ENCODE measurements around the gene B3GNT2. TPM values are rescaled to one million over a fixed set of nuclear protein-coding genes. Genes with fewer than 3 reads are reported as not detected.

B3GNT2 gene
- total and polyA plus RNA-seq, 2 donors from 2014 or later, result 17.5 to 35.0 TPM

- intact Hi-C loops (cut with DNase I), result no loop called here
- H3K27ac ChIP-seq (ENCODE audit: low read depth in 2 of 2, low read length in 2 of 2), result no peak overlapping the region
- H3K9ac ChIP-seq (ENCODE audit: low read length in 3 of 3), result no peak overlapping the region
- no peaks in the 10 kb centered on the region for H3K36me3 ChIP-seq (ENCODE audit: control insufficient read depth in 2 of 3, insufficient read depth in 3 of 3, low read length in 3 of 3)
- no peak for TF ChIP-seq CTCF (IDR thresholded peaks at IDR 0.05; ENCODE audit: borderline replicate concordance, extremely low read depth, insufficient read depth)
- H3K4me3 ChIP-seq (ENCODE audit: low read length in 3 of 3), result no peak overlapping the region
- H3K4me1 ChIP-seq (ENCODE audit: control insufficient read depth in 2 of 3, insufficient read depth in 2 of 3, low read depth in 1 of 3, low read length in 3 of 3), result no peaks in the 10 kb centered on the region
- no peaks in the 10 kb centered on the region for H3K9me3 ChIP-seq (ENCODE audit: control insufficient read depth in 2 of 3, insufficient read depth in 1 of 3, low read length in 3 of 3)
- DNase-seq, result no peak
- H3K27me3 ChIP-seq (ENCODE audit: control insufficient read depth, insufficient read depth, low read length), result no peaks in the 10 kb centered on the region
- FAIRE-seq, result no peak
Observed at GRCh38 chr2:62248226-62248625, 52.3 kb downstream of the B3GNT2 start.

DNA sequence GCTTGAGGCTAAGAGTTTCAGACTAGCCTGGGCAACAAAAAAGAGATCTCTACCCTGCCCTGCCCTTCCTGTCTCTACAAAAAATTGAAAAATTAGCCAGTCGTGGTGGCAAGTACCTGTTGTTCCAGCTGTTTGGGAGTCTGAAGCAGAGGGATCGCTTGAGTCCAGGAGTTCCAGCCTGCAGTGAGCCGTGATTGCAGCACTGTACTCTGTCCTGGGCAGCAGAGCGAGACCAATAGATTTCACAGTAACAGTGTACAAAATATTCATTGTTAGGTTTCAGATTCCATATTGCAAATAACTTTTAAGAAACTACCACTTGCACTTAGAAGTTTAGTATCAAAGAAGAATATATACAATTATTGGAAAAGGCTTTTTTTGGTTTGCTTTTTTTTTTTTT is 54.3 kb downstream of the B3GNT2 start:
- intact Hi-C loops (cut with DNase I), result no loop called here
- Histone ChIP-seq H3K27me3 (ENCODE audit: control insufficient read depth, insufficient read depth, low read length) (no peaks in the 10 kb centered on the region), H3K4me1 (ENCODE audit: control insufficient read depth in 2 of 3, insufficient read depth in 2 of 3, low read depth in 1 of 3, low read length in 3 of 3) (peaks cover 0 to 3% (median 0%) of the 10 kb centered on the region in 3 donors), H3K9me3 (ENCODE audit: control insufficient read depth in 2 of 3, insufficient read depth in 1 of 3, low read length in 3 of 3) (no peaks in the 10 kb centered on the region), H3K9ac (ENCODE audit: low read length in 3 of 3) (no peak overlapping the region), H3K36me3 (ENCODE audit: control insufficient read depth in 2 of 3, insufficient read depth in 3 of 3, low read length in 3 of 3) (no peaks in the 10 kb centered on the region), H3K4me3 (ENCODE audit: low read length in 3 of 3) (peak overlapping the region in 1 of 3 donors; percentile 3), H3K27ac (ENCODE audit: low read depth in 2 of 2, low read length in 2 of 2) (peak overlapping the region in 1 of 2 donors; percentile 22)
- TF ChIP-seq CTCF (IDR thresholded peaks at IDR 0.05; ENCODE audit: borderline replicate concordance, extremely low read depth, insufficient read depth), result no peak
- DNase-seq (no peak), FAIRE-seq (no peak)

DNA sequence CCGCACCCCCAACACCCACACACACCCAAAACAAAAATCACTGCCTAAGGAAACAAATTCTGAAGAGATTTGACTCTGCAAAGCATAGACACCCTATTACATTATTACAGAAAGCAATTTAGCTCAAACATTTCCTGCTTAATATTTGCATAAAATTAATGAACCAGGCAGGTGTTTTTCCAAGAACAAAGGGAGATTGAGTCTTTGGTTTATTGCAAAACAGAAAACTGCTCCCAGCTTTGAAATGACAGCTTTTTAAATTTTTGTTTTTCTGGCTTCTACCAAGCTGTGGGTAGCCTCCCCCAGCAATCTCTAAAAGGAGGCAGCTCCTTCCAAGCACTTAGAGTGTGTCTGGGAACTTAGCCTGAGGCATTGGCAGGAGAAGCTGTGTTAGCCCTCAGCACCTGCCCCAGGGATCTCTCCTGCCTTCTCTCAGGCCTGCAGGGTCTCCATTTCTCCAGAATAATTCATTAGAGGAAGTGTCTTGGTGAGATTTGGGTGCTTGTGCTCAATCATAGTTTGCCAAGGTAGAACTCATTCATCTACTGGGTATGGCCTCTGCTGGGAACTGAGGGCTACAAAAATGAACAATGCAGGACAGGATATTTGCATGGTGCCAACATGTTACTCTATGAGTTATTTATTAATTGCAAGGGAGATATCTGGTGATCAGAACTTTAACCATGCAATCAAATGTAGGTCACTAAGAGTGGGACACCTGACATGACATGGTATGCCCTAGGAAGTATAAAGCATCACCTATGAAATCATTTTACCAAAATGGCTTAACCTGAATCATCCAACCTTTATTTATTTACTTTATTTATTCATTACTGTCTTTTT is 58.7 kb downstream of the B3GNT2 start:
- H3K27ac ChIP-seq (ENCODE audit: low read depth in 2 of 2, low read length in 2 of 2), result no peak overlapping the region
- FAIRE-seq, result no peak
- H3K36me3 ChIP-seq (ENCODE audit: control insufficient read depth in 2 of 3, insufficient read depth in 3 of 3, low read length in 3 of 3), result no peaks in the 10 kb centered on the region
- intact Hi-C loops (cut with DNase I), result no loop called here
- H3K27me3 ChIP-seq (ENCODE audit: control insufficient read depth, insufficient read depth, low read length), result no peaks in the 10 kb centered on the region
- no peaks in the 10 kb centered on the region for H3K9me3 ChIP-seq (ENCODE audit: control insufficient read depth in 2 of 3, insufficient read depth in 1 of 3, low read length in 3 of 3)
- H3K4me3 ChIP-seq (ENCODE audit: low read length in 3 of 3), result no peak overlapping the region
- H3K9ac ChIP-seq (ENCODE audit: low read length in 3 of 3), result no peak overlapping the region
- H3K4me1 ChIP-seq (ENCODE audit: control insufficient read depth in 2 of 3, insufficient read depth in 2 of 3, low read depth in 1 of 3, low read length in 3 of 3), result peaks cover 0 to 3% (median 0%) of the 10 kb centered on the region in 3 donors
- peak in 2 of 5 donors; percentile 13 to 21 for DNase-seq
- TF ChIP-seq CTCF (IDR thresholded peaks at IDR 0.05; ENCODE audit: borderline replicate concordance, extremely low read depth, insufficient read depth), result no peak

Measured in kidney (tissue), 14 donors.